Trophoblast cell (in vitro differentiated cells and primary cell): ENCODE results near the gene CENPP.

ENCODE experiments used
- DNase-seq, 2 donors: peaks; one replicate each; pipeline ENCODE4 v3.0.0-alpha.2; 2016
- H2AFZ ChIP-seq: 2 replicates; pipeline ENCODE4 v1.6.1; 2013; ENCODE audit warnings: low read length, moderate library complexity, mild to moderate bottlenecking; ENCODE audit not compliant: insufficient read depth, poor library complexity
- H2AK5ac ChIP-seq: 2 replicates; pipeline ENCODE4 v1.6.1; 2013; ENCODE audit warnings: mild to moderate bottlenecking, low read length
- H2BK120ac ChIP-seq: 2 replicates; pipeline ENCODE4 v1.6.1; 2013; ENCODE audit warnings: low read length, mild to moderate bottlenecking, moderate library complexity; ENCODE audit not compliant: insufficient read depth, poor library complexity
- H2BK12ac ChIP-seq: 2 replicates; pipeline ENCODE4 v1.6.1; 2013; ENCODE audit warnings: mild to moderate bottlenecking, low read length, moderate library complexity
- H2BK5ac ChIP-seq: 2 replicates; pipeline ENCODE4 v1.6.1; 2013; ENCODE audit warnings: low read length, low read depth, moderate library complexity, mild to moderate bottlenecking; ENCODE audit not compliant: poor library complexity
- H3K14ac ChIP-seq: 2 replicates; pipeline ENCODE4 v1.6.1; 2013; ENCODE audit warnings: mild to moderate bottlenecking, low read length
- H3K18ac ChIP-seq: 2 replicates; pipeline ENCODE4 v1.6.1; 2013; ENCODE audit warnings: mild to moderate bottlenecking, low read length
- H3K23ac ChIP-seq: 2 replicates; pipeline ENCODE4 v1.6.1; 2013; ENCODE audit warnings: low read length
- H3K27ac ChIP-seq: 2 replicates; pipeline ENCODE4 v1.5.1; 2013; ENCODE audit warnings: low read depth, mild to moderate bottlenecking, inconsistent platforms, low read length, moderate library complexity
- H3K27me3 ChIP-seq: 2 replicates; pipeline ENCODE4 v1.6.1; 2013; ENCODE audit warnings: inconsistent platforms, mild to moderate bottlenecking, low read length, moderate library complexity; ENCODE audit not compliant: insufficient read depth
- H3K36me3 ChIP-seq, 2 experiments: 1 replicate in 1 of 2; 2 replicates in 1 of 2; pipeline ENCODE4 v1.6.1; 2013; ENCODE audit warnings: low read length in 2 of 2, mild to moderate bottlenecking in 2 of 2, moderate library complexity in 1 of 2; ENCODE audit not compliant: insufficient read depth in 2 of 2, control insufficient read depth in 1 of 2
- H3K4ac ChIP-seq: 2 replicates; pipeline ENCODE4 v1.6.1; 2013; ENCODE audit warnings: low read depth, mild to moderate bottlenecking, low read length, moderate library complexity
- H3K4me1 ChIP-seq, 2 experiments: 1 replicate in 1 of 2; 2 replicates in 1 of 2; pipeline ENCODE4 v1.6.1; 2013; ENCODE audit warnings: low read length in 2 of 2, mild to moderate bottlenecking in 2 of 2, moderate library complexity in 1 of 2; ENCODE audit not compliant: insufficient read depth in 2 of 2, control insufficient read depth in 1 of 2
- H3K4me2 ChIP-seq: 2 replicates; pipeline ENCODE4 v1.6.1; 2013; ENCODE audit warnings: inconsistent platforms, mild to moderate bottlenecking, low read length, moderate library complexity
- H3K4me3 ChIP-seq: 2 replicates; pipeline ENCODE4 v1.5.1; 2013; ENCODE audit warnings: mild to moderate bottlenecking, low read depth, low read length, inconsistent platforms
- H3K79me1 ChIP-seq: one replicate; pipeline ENCODE4 v1.6.1; 2013; ENCODE audit warnings: low read length
- H3K79me2 ChIP-seq: 2 replicates; pipeline ENCODE4 v1.6.1; 2013; ENCODE audit warnings: low read length, mild to moderate bottlenecking; ENCODE audit not compliant: control insufficient read depth, insufficient read depth, poor library complexity
- H3K9ac ChIP-seq: 2 replicates; pipeline ENCODE4 v1.6.1; 2013; ENCODE audit warnings: mild to moderate bottlenecking, low read length
- H3K9me3 ChIP-seq: 2 replicates; pipeline ENCODE4 v1.6.1; 2013; ENCODE audit warnings: low read depth, mild to moderate bottlenecking, control low read depth, inconsistent platforms, low read length; ENCODE audit not compliant: insufficient read depth
- H4K12ac ChIP-seq: 2 replicates; pipeline ENCODE4 v1.6.1; 2013; ENCODE audit warnings: low read depth, mild to moderate bottlenecking, low read length, moderate library complexity
- H4K8ac ChIP-seq: 2 replicates; pipeline ENCODE4 v1.6.1; 2013; ENCODE audit warnings: low read depth, mild to moderate bottlenecking, low read length, moderate library complexity
- H4K91ac ChIP-seq: one replicate; pipeline ENCODE4 v1.6.1; 2013; ENCODE audit warnings: low read depth, mild to moderate bottlenecking, low read length, moderate library complexity
- WGBS: extraction: QIAGEN DNeasy Blood & Tissue Kit; methylation state at CpG from one replicate; pipeline ENCODE4 v1.1.7; 2013; ENCODE audit warnings: missing lambda C conversion rate; ENCODE audit not compliant: insufficient read length, insufficient coverage; ENCODE audit errors: extremely low coverage; 5-methylcytosine and 5-hydroxymethylcytosine counted together

The CENPP gene

DNA sequence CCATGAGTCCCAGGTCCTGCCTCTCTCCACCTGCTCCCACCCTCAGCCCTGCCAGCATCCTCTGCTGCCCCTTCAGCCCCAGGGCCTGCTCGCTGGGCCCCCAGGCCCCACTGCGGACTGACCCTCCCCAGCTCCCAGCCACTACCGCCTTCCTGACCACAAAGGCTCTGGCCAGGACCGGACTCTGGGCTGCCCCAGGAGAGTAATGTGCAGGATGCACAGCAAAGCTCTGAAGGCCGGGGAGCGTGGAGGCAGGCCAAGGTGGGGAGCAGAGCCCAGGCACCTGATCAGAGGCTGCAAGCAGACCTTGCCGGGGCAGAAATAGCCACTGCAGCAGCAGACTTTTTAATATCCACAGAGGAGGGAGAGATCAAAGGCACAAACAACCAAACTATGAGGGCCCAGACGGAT, 316.3 kb downstream of the CENPP start:
- Histone ChIP-seq H3K4ac (no peak overlapping the region), H3K9me3 (no peaks in the 10 kb centered on the region), H3K36me3 (peaks cover 44 to 54% of the 10 kb centered on the region in 2 experiments), H3K9ac (no peak overlapping the region), H4K8ac (no peak overlapping the region), H2BK5ac (no peak overlapping the region), H4K91ac (no peak overlapping the region), H3K14ac (no peak overlapping the region), H3K23ac (no peak overlapping the region), H2AFZ (no peak overlapping the region), H2AK5ac (no peak overlapping the region), H3K79me1 (no peaks in the 10 kb centered on the region), H3K27me3 (no peaks in the 10 kb centered on the region), H3K4me1 (peaks cover 3 to 4% of the 10 kb centered on the region in 2 experiments), H3K27ac (no peak overlapping the region), H3K79me2 (no peaks in the 10 kb centered on the region), H3K4me2 (no peak overlapping the region), H2BK12ac (no peak overlapping the region), H3K18ac (no peak overlapping the region), H2BK120ac (no peak overlapping the region), H3K4me3 (no peak overlapping the region), H4K12ac (no peak overlapping the region)
- no peak for DNase-seq
- WGBS, result no CpG with 5 or more reads among the region's 8 CpGs

DNA sequence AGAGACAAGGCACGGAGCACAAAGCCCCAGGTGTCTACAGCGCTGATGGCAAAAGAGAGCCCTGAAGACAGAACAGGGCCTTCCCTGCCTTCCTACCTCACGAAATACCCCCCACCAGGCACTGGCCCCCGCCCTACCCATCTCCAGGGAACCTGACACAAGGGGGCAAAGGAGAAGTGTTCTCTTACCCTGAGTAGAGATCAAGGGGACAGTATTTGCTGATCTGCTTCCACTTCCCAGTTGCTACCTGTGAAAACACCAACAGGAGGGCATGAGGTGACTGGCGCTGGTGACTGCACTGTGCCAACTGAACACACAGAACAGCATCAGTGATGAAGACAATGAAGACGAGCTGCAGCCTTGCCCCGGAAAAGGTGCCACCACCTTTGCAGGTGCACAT, 316.8 kb downstream of the CENPP start:
- no peak overlapping the region for H3K4ac ChIP-seq
- no peak overlapping the region for H3K23ac ChIP-seq
- no peak overlapping the region for H2AK5ac ChIP-seq
- no peak overlapping the region for H2AFZ ChIP-seq
- H2BK12ac ChIP-seq, result no peak overlapping the region
- H3K27ac ChIP-seq, result no peak overlapping the region
- H2BK5ac ChIP-seq, result no peak overlapping the region
- H4K12ac ChIP-seq, result no peak overlapping the region
- no peak overlapping the region for H4K91ac ChIP-seq
- no peaks in the 10 kb centered on the region for H3K9me3 ChIP-seq
- H3K14ac ChIP-seq, result no peak overlapping the region
- no peak overlapping the region for H3K18ac ChIP-seq
- no peak overlapping the region for H2BK120ac ChIP-seq
- H3K9ac ChIP-seq, result no peak overlapping the region
- DNase-seq, result no peak
- no peak overlapping the region for H4K8ac ChIP-seq
- no peaks in the 10 kb centered on the region for H3K79me1 ChIP-seq
- no peaks in the 10 kb centered on the region for H3K27me3 ChIP-seq
- H3K79me2 ChIP-seq, result no peaks in the 10 kb centered on the region
- H3K4me2 ChIP-seq, result no peak overlapping the region
- WGBS, result no CpG with 5 or more reads among the region's 7 CpGs
- peaks cover 3 to 4% of the 10 kb centered on the region in 2 experiments for H3K4me1 ChIP-seq
- H3K36me3 ChIP-seq, result peaks cover 41 to 49% of the 10 kb centered on the region in 2 experiments
- no peak overlapping the region for H3K4me3 ChIP-seq

DNA sequence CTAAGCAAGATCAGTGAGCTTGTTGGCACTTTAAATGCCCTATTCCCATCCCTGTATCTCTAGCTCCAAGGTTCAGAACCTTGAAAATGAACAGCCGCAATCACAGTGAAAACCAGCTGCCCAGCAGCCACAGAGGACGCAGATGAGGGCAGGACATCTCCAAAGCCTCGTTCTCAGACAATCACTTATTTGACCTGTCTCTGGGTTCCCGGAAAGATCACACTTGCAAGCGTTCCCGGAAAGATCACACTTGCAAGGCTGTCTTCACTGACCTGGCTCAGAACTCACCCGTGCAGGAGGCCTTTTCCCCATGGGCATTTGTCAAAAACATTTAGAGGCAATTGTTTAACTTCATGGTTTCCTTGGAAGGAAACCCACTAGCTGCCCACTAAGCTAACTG, 318.5 kb downstream of the CENPP start:
- H3K4me2 ChIP-seq, result no peak overlapping the region
- H3K4me3 ChIP-seq, result no peak overlapping the region
- WGBS, result no CpG with 5 or more reads among the region's 7 CpGs
- no peak overlapping the region for H2BK5ac ChIP-seq
- H3K23ac ChIP-seq, result no peak overlapping the region
- no peak overlapping the region for H2AK5ac ChIP-seq
- no peak overlapping the region for H4K8ac ChIP-seq
- no peak overlapping the region for H2BK12ac ChIP-seq
- H2AFZ ChIP-seq, result no peak overlapping the region
- DNase-seq, result no peak
- no peaks in the 10 kb centered on the region for H3K79me2 ChIP-seq
- H3K4me1 ChIP-seq, result peaks cover 3 to 4% of the 10 kb centered on the region in 2 experiments
- no peak overlapping the region for H3K9ac ChIP-seq
- H3K9me3 ChIP-seq, result no peaks in the 10 kb centered on the region
- no peak overlapping the region for H2BK120ac ChIP-seq
- H3K79me1 ChIP-seq, result no peaks in the 10 kb centered on the region
- no peak overlapping the region for H3K27ac ChIP-seq
- H3K18ac ChIP-seq, result no peak overlapping the region
- H3K14ac ChIP-seq, result no peak overlapping the region
- no peak overlapping the region for H4K12ac ChIP-seq
- peaks cover 42 to 51% of the 10 kb centered on the region in 2 experiments for H3K36me3 ChIP-seq
- no peaks in the 10 kb centered on the region for H3K27me3 ChIP-seq
- no peak overlapping the region for H3K4ac ChIP-seq
- H4K91ac ChIP-seq, result no peak overlapping the region

DNA sequence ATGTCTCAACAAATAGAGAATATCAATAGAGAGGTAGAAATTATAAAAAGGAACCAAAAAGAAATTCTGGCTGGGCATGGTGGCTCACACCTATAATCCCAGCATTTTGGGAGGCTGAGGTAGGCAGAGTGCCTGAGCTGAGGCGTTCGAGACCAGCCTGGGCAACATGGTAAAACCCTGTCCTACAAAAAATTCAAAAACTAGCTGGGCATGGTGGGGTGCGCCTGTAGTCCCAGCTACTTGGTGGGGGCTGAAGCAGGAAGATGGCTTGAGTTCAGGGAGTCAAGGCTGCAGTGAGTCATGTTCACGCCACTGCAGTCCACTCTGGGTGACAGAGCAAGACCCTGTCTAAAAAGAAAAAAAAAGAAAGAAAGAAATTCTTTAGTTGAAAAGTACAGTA, 319.3 kb downstream of the CENPP start:
- no CpG with 5 or more reads among the region's 4 CpGs for WGBS

More for the DNA sequence above, 319.3 kb downstream of the CENPP start:
- Histone ChIP-seq H3K14ac (no peak overlapping the region), H3K27ac (no peak overlapping the region), H3K36me3 (peaks cover 40 to 52% of the 10 kb centered on the region in 2 experiments), H2AFZ (no peak overlapping the region), H2AK5ac (no peak overlapping the region), H3K4me1 (peaks cover 3 to 4% of the 10 kb centered on the region in 2 experiments), H3K27me3 (no peaks in the 10 kb centered on the region), H3K9me3 (no peaks in the 10 kb centered on the region), H3K4ac (no peak overlapping the region), H3K79me1 (no peaks in the 10 kb centered on the region), H2BK12ac (no peak overlapping the region), H4K8ac (no peak overlapping the region), H3K4me3 (no peak overlapping the region), H2BK120ac (no peak overlapping the region), H3K18ac (no peak overlapping the region), H3K23ac (no peak overlapping the region), H3K79me2 (no peaks in the 10 kb centered on the region), H4K91ac (no peak overlapping the region), H2BK5ac (no peak overlapping the region), H4K12ac (no peak overlapping the region), H3K4me2 (no peak overlapping the region), H3K9ac (no peak overlapping the region)
- DNase-seq, result no peak
